ENCODE data around the gene PRELID2. TPM values are rescaled to one million over a fixed set of nuclear protein-coding genes. Genes with fewer than 3 reads are reported as not detected.
"Not testable (repeated sequence)": the region's sequence is repeated elsewhere in the genome, so short reads cannot be mapped to it uniquely, and the experiment has no call there.

Gene PRELID2
- polyA plus RNA-seq, 1 donor (not counting 4 experiments of a cell fraction or from before 2014, with no cell fraction given), result 5.1 TPM

DNA sequence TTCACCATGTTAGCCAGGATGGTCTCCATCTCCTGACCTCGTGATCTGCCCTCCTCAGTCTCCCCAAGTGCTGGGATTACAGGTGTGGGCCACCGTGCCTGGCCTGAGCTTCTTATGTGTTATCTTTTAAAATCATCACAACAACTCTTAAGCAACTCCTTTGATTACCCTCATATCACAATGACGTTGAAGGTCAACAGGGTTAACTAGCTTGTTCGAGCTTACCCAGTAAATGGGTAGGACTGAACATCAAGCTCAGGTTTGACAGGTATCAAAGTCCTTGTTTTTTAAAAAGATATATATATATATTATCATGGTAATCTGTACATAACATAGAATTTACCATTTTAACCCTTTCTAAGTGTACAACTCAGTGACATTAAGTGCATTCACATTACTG is 34.6 kb upstream of the PRELID2 start:
- H3K36me3 ChIP-seq (ENCODE audit: control insufficient read depth in 2 of 2, extremely low read depth in 1 of 2, insufficient read depth in 2 of 2, low read length in 2 of 2), result no peaks in the 10 kb centered on the region
- H3K27ac ChIP-seq (ENCODE audit: control insufficient read depth, insufficient read depth, low read length), result no peak overlapping the region
- no peaks in the 10 kb centered on the region for H4K20me1 ChIP-seq (ENCODE audit: control insufficient read depth, extremely low read depth, insufficient read depth, low read length)
- no peaks in the 10 kb centered on the region for H3K79me2 ChIP-seq (ENCODE audit: control insufficient read depth, insufficient read depth, low read length)
- DNase-seq (ENCODE audit: low read depth, low spot score) (no peak), FAIRE-seq (no peak)
- H3K9me1 ChIP-seq (ENCODE audit: control insufficient read depth, extremely low read depth, insufficient read depth, low read length), result no peaks in the 10 kb centered on the region
- no peaks in the 10 kb centered on the region for H3K9me3 ChIP-seq (ENCODE audit: control insufficient read depth, low read depth, low read length)
- H3K9ac ChIP-seq (ENCODE audit: control insufficient read depth, extremely low read depth, insufficient read depth, low read length), result no peak overlapping the region
- TF ChIP-seq, protein P1, sequence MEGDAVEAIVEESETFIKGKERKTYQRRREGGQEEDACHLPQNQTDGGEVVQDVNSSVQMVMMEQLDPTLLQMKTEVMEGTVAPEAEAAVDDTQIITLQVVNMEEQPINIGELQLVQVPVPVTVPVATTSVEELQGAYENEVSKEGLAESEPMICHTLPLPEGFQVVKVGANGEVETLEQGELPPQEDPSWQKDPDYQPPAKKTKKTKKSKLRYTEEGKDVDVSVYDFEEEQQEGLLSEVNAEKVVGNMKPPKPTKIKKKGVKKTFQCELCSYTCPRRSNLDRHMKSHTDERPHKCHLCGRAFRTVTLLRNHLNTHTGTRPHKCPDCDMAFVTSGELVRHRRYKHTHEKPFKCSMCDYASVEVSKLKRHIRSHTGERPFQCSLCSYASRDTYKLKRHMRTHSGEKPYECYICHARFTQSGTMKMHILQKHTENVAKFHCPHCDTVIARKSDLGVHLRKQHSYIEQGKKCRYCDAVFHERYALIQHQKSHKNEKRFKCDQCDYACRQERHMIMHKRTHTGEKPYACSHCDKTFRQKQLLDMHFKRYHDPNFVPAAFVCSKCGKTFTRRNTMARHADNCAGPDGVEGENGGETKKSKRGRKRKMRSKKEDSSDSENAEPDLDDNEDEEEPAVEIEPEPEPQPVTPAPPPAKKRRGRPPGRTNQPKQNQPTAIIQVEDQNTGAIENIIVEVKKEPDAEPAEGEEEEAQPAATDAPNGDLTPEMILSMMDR (optimal IDR thresholded peaks at IDR 0.05 in 1 of 3, IDR thresholded peaks at IDR 0.05 in 1 of 3, conservative IDR thresholded peaks at IDR 0.05 in 1 of 3; ENCODE audit: extremely low read depth in 1 of 3, insufficient read depth in 2 of 3, low read length in 3 of 3), result no peak
- TF ChIP-seq EZH2 (IDR thresholded peaks at IDR 0.05; ENCODE audit: low read length), result no peak
- no peak overlapping the region for H3K4me3 ChIP-seq (ENCODE audit: control insufficient read depth in 2 of 3, extremely low read depth in 1 of 3, insufficient read depth in 2 of 3, low read depth in 1 of 3, low read length in 3 of 3)
- H3K4me2 ChIP-seq (ENCODE audit: control insufficient read depth, extremely low read depth, insufficient read depth, low read depth, low read length), result no peak overlapping the region
- dilution Hi-C loops (cut with MboI; ENCODE audit: extremely low pct_ligation_motif_present, low sequenced_read_pairs), result no loop called here
- H3K27me3 ChIP-seq (ENCODE audit: control insufficient read depth, extremely low read depth, insufficient read depth, low read length), result no peaks in the 10 kb centered on the region
- H3K4me1 ChIP-seq (ENCODE audit: control insufficient read depth, extremely low read depth, insufficient read depth, low read length), result no peaks in the 10 kb centered on the region
- no peak overlapping the region for H2AFZ ChIP-seq (ENCODE audit: control insufficient read depth, low read length)

DNA sequence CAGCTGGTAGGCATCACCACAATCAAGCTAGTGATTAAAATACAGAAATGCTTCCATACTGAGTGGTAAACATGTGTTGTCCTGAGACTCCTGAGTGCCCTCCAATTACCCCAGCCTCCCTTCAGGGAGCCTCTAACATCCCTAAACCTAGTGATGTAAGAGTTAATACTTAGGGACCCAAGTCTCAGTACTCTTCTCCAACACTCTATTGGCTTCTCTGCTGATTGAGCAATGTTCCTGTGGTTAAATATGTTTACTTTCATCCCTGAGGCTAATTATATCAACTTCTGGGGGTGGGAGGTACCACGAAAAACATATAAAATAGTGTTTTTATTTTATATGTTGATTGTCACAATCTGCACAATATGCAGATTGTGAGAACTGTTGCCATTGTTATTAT is 32.7 kb upstream of the PRELID2 start:
- Histone ChIP-seq H3K79me2 (ENCODE audit: control insufficient read depth, insufficient read depth, low read length) (no peaks in the 10 kb centered on the region), H3K9ac (ENCODE audit: control insufficient read depth, extremely low read depth, insufficient read depth, low read length) (no peak overlapping the region), H3K36me3 (ENCODE audit: control insufficient read depth in 2 of 2, extremely low read depth in 1 of 2, insufficient read depth in 2 of 2, low read length in 2 of 2) (no peaks in the 10 kb centered on the region), H4K20me1 (ENCODE audit: control insufficient read depth, extremely low read depth, insufficient read depth, low read length) (no peaks in the 10 kb centered on the region), H3K4me1 (ENCODE audit: control insufficient read depth, extremely low read depth, insufficient read depth, low read length) (no peaks in the 10 kb centered on the region), H3K4me3 (ENCODE audit: control insufficient read depth in 2 of 3, extremely low read depth in 1 of 3, insufficient read depth in 2 of 3, low read depth in 1 of 3, low read length in 3 of 3) (no peak overlapping the region), H3K9me3 (ENCODE audit: control insufficient read depth, low read depth, low read length) (no peaks in the 10 kb centered on the region), H2AFZ (ENCODE audit: control insufficient read depth, low read length) (no peak overlapping the region), H3K4me2 (ENCODE audit: control insufficient read depth, extremely low read depth, insufficient read depth, low read depth, low read length) (no peak overlapping the region), H3K27me3 (ENCODE audit: control insufficient read depth, extremely low read depth, insufficient read depth, low read length) (no peaks in the 10 kb centered on the region), H3K27ac (ENCODE audit: control insufficient read depth, insufficient read depth, low read length) (no peak overlapping the region), H3K9me1 (ENCODE audit: control insufficient read depth, extremely low read depth, insufficient read depth, low read length) (no peaks in the 10 kb centered on the region)
- FAIRE-seq (no peak), DNase-seq (ENCODE audit: low read depth, low spot score) (no peak)
- dilution Hi-C loops (cut with MboI; ENCODE audit: extremely low pct_ligation_motif_present, low sequenced_read_pairs), result no loop called here
- TF ChIP-seq, protein P1 (optimal IDR thresholded peaks at IDR 0.05 in 1 of 3, IDR thresholded peaks at IDR 0.05 in 1 of 3, conservative IDR thresholded peaks at IDR 0.05 in 1 of 3; ENCODE audit: extremely low read depth in 1 of 3, insufficient read depth in 2 of 3, low read length in 3 of 3), result no peak
- no peak for TF ChIP-seq EZH2 (IDR thresholded peaks at IDR 0.05; ENCODE audit: low read length)

DNA sequence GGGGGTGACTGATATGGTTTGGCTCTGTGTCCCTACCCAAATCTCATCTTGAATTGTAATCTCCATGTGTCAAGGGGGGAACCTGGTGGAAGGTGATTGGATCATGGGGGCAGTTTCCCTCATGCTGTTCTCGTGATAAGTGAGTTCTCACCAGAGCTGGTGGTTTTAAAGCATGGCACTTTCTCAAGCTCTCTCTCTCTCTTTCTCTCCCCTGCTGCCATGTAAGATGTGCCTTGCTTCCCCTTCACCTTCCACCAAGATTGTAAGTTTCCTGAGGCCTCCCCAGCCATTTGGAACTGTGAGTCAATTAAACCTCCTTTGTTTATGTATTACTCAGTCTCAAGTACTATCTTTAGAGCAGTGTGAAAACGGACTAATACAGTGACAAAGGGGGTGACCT is 29.3 kb upstream of the PRELID2 start:
- dilution Hi-C loops (cut with MboI; ENCODE audit: extremely low pct_ligation_motif_present, low sequenced_read_pairs); H3K9me1 ChIP-seq (ENCODE audit: control insufficient read depth, extremely low read depth, insufficient read depth, low read length); H3K27ac ChIP-seq (ENCODE audit: control insufficient read depth, insufficient read depth, low read length); H3K36me3 ChIP-seq (ENCODE audit: control insufficient read depth in 2 of 2, extremely low read depth in 1 of 2, insufficient read depth in 2 of 2, low read length in 2 of 2); FAIRE-seq; H3K9me3 ChIP-seq (ENCODE audit: control insufficient read depth, low read depth, low read length); H3K4me3 ChIP-seq (ENCODE audit: control insufficient read depth in 2 of 3, extremely low read depth in 1 of 3, insufficient read depth in 2 of 3, low read depth in 1 of 3, low read length in 3 of 3); H4K20me1 ChIP-seq (ENCODE audit: control insufficient read depth, extremely low read depth, insufficient read depth, low read length); DNase-seq (ENCODE audit: low read depth, low spot score); H3K4me2 ChIP-seq (ENCODE audit: control insufficient read depth, extremely low read depth, insufficient read depth, low read depth, low read length); H3K9ac ChIP-seq (ENCODE audit: control insufficient read depth, extremely low read depth, insufficient read depth, low read length); H2AFZ ChIP-seq (ENCODE audit: control insufficient read depth, low read length); H3K27me3 ChIP-seq (ENCODE audit: control insufficient read depth, extremely low read depth, insufficient read depth, low read length); H3K4me1 ChIP-seq (ENCODE audit: control insufficient read depth, extremely low read depth, insufficient read depth, low read length); H3K79me2 ChIP-seq (ENCODE audit: control insufficient read depth, insufficient read depth, low read length): not testable (repeated sequence)
